H1 (cell line): ENCODE results near the gene YARS1. TPM values are rescaled to one million over a fixed set of nuclear protein-coding genes. Genes with fewer than 3 reads are reported as not detected.
A peak's percentile ranks its signal among the peaks of the same experiment; 100 is the strongest.

Experiments
- BRCA1 ChIP-seq: IDR thresholded peaks from 2 replicates; pipeline ENCODE4 v1.6.1; 2012; ENCODE audit warnings: low read depth, low read length, improper control_type of control experiment
- CREB1 ChIP-seq: IDR thresholded peaks from 2 replicates; pipeline ENCODE4 v1.6.1; 2012; ENCODE audit warnings: inconsistent platforms
- E2F6 ChIP-seq: IDR thresholded peaks from 2 replicates; pipeline ENCODE4 v1.6.1; 2012; ENCODE audit warnings: inconsistent platforms
- EZH2 ChIP-seq: fragments of 200-600 bp; sonication (generic); IDR thresholded peaks from 2 replicates; pipeline ENCODE4 v1.7.1; 2012; ENCODE audit warnings: low read depth, mild to moderate bottlenecking, moderate library complexity, low read length, inconsistent platforms; ENCODE audit not compliant: severe bottlenecking
- GTF2F1 ChIP-seq: IDR thresholded peaks from 2 replicates; pipeline ENCODE4 v1.6.1; 2012; ENCODE audit warnings: low read depth, low read length, improper control_type of control experiment, borderline replicate concordance
- HDAC2 ChIP-seq, 2 experiments: fragments of 300-600 bp in 1 of 2; sonication (generic) in 1 of 2; IDR thresholded peaks; 2 replicates each; pipeline ENCODE4 v1.6.1; 2011 to 2012; ENCODE audit warnings: low read depth in 2 of 2, low read length in 2 of 2, mild to moderate bottlenecking in 2 of 2, moderate library complexity in 2 of 2, borderline replicate concordance in 1 of 2, inconsistent platforms in 1 of 2
- KDM5A ChIP-seq: fragments of 200-600 bp; IDR thresholded peaks from 2 replicates; pipeline ENCODE4 v1.7.1; 2012; ENCODE audit warnings: mild to moderate bottlenecking, low read length, inconsistent platforms, mixed read lengths
- MAFK ChIP-seq: IDR thresholded peaks from 2 replicates; pipeline ENCODE4 v1.6.1; 2012; ENCODE audit warnings: low read depth, mild to moderate bottlenecking, improper control_type of control experiment, low read length
- PHF8 ChIP-seq: fragments of 200-600 bp; sonication (generic); conservative IDR thresholded peaks from 2 replicates; pipeline ENCODE4 v1.7.1; 2012; ENCODE audit warnings: low read depth, mild to moderate bottlenecking, inconsistent platforms, low read length, moderate library complexity
- RFX5 ChIP-seq: IDR thresholded peaks from 2 replicates; pipeline ENCODE4 v1.6.1; 2011; ENCODE audit warnings: low read depth, low read length, improper control_type of control experiment, borderline replicate concordance
- SIN3A ChIP-seq, 2 experiments: IDR thresholded peaks in 1 of 2; conservative IDR thresholded peaks in 1 of 2; 2 replicates each; pipeline ENCODE4 v1.6.1; 2011 to 2012; ENCODE audit warnings: low read length in 2 of 2, improper control_type of control experiment in 1 of 2, low read depth in 1 of 2, mild to moderate bottlenecking in 1 of 2
- TAF7 ChIP-seq: optimal IDR thresholded peaks from 2 replicates; pipeline ENCODE3; 2011; ENCODE audit warnings: low read depth, mild to moderate bottlenecking, inconsistent platforms, low read length, moderate library complexity, borderline replicate concordance
- polyA plus RNA-seq, 7 experiments: library from polyadenylated mRNA; depleted of rRNA in 3 of 7; stranded (reverse) in 5 of 7; unstranded in 2 of 7; fragments of >200 nt in 5 of 7; fragments of 200-250 nt in 2 of 7; gene quantifications; 1 replicate in 5 of 7; 2 replicates in 1 of 7; 4 replicates in 1 of 7; pipeline versions ENCODE4 v1.2.1 to v1.2.3, GENCODE V29; 2011 to 2013; ENCODE audit warnings: missing spikeins in 2 of 7, mixed read lengths in 2 of 7
- total RNA-seq: library from RNA; stranded (reverse); fragmentation: NEBNext Ultra II Directional; extraction: Animal tissue kit (Norgen Biotek cat#: 25700); gene quantifications from 2 replicates; pipeline ENCODE4 v1.2.1, GENCODE V29; 2021

Gene YARS1
- total and polyA plus RNA-seq, 2 of the 8 experiments (the other 6 are each of a cell fraction or from before 2014, with no cell fraction given) = 47.1 to 226 TPM

DNA sequence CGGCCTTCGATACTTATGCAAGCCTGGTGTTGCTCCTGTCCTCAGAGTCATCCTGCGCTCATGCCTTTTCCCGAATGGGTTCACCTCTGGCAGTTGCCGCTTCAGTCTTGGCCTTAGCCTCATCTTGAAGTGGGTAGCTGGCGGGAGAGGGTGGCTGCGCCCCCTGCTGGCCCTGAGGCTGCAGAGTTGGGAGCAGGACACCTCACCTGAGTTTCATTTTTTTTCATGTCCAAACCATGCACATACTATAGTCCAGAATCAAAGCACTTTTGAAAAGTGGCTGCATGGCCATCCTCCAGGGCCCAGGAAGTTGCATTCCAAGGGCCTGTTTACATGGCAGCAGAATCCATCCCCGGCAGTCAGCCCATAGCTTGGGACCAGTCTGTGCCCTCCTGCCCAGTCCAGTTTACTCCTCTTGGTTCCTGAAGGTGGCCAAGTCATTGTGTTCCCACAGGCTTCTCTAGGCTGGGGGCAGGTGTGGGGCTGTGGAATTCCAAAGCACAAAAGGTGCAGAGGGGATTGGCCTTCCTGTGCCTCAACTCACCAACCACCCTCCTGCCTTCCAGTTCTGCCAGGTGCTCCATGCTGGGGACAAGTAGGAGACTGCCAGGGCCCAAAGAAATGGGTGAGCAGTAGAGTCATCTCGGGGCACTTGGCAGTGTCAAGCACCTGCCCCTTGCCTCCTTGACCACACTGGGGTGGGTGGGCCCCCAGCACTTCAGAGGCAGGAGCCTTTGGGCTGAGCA, 44.0 kb downstream of the YARS1 start (continued):
- no peak for TF ChIP-seq PHF8
- 0 out of 2 replicates have a peak, but pooled peaks have one; percentile 18 for TF ChIP-seq GTF2F1
- peak in 1 of 2 experiments; percentile 72; a peak in 1 of 4 replicates for TF ChIP-seq SIN3A (conservative IDR thresholded peaks at IDR 0.05 in 1 of 2, IDR thresholded peaks at IDR 0.05 in 1 of 2; ENCODE audit: low read depth in 1 of 2, low read length in 2 of 2)
- peak; percentile 45 for TF ChIP-seq TAF7
- no peak for TF ChIP-seq CREB1
- no peak for TF ChIP-seq MAFK
- TF ChIP-seq E2F6 = no peak; the same call in 1 of the 2 replicates
- no peak for TF ChIP-seq RFX5
- no peak for TF ChIP-seq HDAC2 (IDR thresholded peaks at IDR 0.05; ENCODE audit: borderline replicate concordance in 1 of 2, low read depth in 2 of 2, low read length in 2 of 2)
- TF ChIP-seq KDM5A = no peak
- no peak for TF ChIP-seq BRCA1
- TF ChIP-seq EZH2 = no peak
